ENCODE data around the gene TSPAN4.

The TSPAN4 gene

GRCh38 chr11:795634-796564, 46.8 kb upstream of the TSPAN4 start:
- TF ChIP-seq CTCF (IDR thresholded peaks at IDR 0.05; ENCODE audit: low read length, missing control alignments), result no peak
- H3K4me3 ChIP-seq (replicated peaks; ENCODE audit: low read depth, low read length), result peak overlapping the region; percentile 76
- peak; percentile 73 for DNase-seq (ENCODE audit: low read depth)

DNA sequence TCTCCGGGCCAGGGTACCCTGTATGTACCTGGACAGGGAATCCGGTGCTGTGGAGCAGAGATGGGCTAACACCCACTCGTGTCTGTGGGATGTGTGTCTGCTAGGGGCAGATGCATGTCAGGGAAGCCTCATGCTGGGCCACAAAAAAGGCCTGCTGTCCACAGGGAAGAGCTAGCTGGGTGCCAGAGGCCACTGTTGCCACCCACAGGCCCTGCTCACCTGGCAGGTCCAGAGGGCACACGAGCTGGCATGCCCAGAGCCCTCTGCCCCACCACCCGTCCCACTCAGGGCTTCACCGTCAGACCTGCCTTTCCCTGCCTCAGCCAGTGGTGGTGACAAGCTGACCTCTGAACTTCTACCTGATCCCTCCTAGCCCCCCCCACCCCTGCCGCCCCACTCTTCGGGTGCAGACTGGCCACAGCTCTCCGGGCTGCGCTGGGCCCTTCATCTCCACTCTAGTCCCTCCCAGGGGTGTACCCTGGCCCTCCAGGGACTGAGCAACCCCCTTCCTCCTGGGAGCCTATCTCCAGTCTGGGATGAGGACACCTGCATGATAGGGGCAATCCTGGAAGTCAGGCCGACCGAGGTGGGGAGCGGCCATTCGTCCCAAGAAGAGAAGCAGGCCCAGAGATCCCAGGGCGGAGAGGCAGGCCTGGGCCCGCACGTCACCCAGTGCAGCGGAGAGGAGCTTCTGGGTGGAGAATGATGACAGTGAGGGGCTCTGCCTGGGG, 45.9 kb upstream of the TSPAN4 start:
- TF ChIP-seq CTCF (IDR thresholded peaks at IDR 0.05; ENCODE audit: low read length, missing control alignments), result no peak
- no peak for DNase-seq (ENCODE audit: low read depth)
- peak overlapping the region; percentile 76 for H3K4me3 ChIP-seq (replicated peaks; ENCODE audit: low read depth, low read length)

DNA sequence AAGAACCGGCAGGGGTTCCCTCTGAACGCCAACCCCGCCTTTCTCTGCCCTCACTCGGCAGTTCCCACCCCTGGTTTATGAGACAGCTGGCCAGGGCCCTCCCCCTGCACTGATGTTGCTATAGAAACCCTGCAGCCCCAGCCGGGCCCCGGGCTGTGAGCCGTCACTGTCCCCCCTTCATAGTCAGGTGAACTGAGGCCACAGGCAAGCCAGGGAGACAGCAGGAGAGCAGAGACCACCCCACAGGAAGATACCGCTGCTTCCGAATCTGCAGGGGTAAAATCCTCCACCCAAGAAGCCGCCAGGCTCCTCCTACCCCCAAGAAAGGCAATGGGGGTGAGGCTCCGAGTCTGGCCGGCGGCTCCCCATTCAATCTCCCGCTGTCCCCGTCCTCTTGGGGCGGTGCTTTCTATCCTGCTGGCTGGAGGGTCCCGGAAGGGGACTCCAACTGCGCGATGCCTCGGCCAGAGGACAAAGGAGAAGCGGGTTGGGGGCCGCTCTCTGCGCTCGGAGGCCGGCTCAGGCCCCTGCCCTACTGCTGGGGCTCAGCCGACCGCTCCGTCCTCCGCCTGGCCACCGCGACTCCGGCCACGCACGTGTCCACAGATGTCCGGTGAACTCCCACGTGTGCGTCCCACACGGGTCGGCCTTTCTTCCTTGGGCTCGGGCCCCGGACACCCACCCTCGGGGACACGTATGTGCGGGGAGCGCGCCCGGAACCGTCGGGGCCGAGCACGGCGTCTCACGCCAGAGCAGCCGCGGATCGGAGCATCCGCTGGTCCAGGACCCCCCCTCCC, 45.2 kb upstream of the TSPAN4 start:
- TF ChIP-seq CTCF (IDR thresholded peaks at IDR 0.05; ENCODE audit: low read length, missing control alignments), result no peak
- DNase-seq (ENCODE audit: low read depth), result peak; percentile 76
- peak overlapping the region; percentile 76 for H3K4me3 ChIP-seq (replicated peaks; ENCODE audit: low read depth, low read length)

- peak within 1 kb of the TSS; percentile 76 for H3K4me3 ChIP-seq (replicated peaks; ENCODE audit: low read depth, low read length)
- DNase-seq (ENCODE audit: low read depth), result peak; percentile 74
These were observed 44.4 kb upstream of the TSPAN4 start, which contains the start of gene SLC25A22 for GRCh38 chr11:798093-798713. SLC25A22 (minus strand) TSS chr11:798281; CDS start chr11:795006, 3,275 bp downstream.

DNA sequence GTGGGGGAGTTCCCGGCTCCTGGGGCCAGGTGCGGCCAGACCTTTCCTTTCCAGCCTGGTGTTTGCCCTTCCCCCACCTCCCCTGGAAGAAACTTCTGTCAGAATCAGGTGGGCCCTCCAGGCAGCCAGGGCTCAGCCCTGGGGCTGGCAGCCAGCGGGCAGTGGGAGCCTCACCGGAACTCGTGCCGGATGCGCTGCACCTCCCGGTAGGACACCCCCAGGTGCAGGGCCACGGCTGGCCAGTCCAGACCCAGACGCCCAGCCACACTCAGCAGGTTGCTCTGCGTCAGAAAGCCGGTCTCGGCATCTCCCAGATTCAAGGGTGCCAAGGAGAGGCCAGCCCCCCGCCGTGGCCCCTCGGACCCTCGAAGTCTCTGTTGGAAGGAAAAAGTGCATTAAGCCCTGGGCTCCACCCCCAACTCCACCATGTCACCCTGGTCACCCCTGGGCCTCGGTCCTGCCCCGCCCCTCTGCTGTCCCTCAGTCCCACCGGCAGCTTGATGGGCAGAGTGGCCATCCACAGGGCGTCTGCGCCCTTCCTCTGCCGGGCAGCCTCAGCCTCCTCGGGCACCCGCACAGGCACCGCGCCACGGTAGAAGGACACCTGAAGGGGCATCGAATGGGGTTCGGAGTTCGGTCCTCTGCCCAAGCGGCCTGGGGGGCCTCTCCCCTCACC, 42.9 kb upstream of the TSPAN4 start:
- TF ChIP-seq CTCF (IDR thresholded peaks at IDR 0.05; ENCODE audit: low read length, missing control alignments), result no peak
- DNase-seq (ENCODE audit: low read depth), result no peak
- H3K4me3 ChIP-seq (replicated peaks; ENCODE audit: low read depth, low read length), result no peak overlapping the region

More at GRCh38 chr11:798093-798713, 44.4 kb upstream of the TSPAN4 start, which contains the start of gene SLC25A22:
- peak; percentile 22 for TF ChIP-seq CTCF (IDR thresholded peaks at IDR 0.05; ENCODE audit: low read length, missing control alignments)
